Omental fat pad (tissue), 4 donors: ENCODE data around the gene DIS3. TPM values are rescaled to one million over a fixed set of nuclear protein-coding genes. Genes with fewer than 3 reads are reported as not detected.
"Not testable (repeated sequence)": the region's sequence is repeated elsewhere in the genome, so short reads cannot be mapped to it uniquely, and the experiment has no call there.

ENCODE experiments used
- ATAC-seq: fragments of 150-250 bp; one replicate; pipeline ENCODE4 v1.9.1; 2016; ENCODE audit warnings: mild to moderate bottlenecking, moderate library complexity; ENCODE audit not compliant: low FRiP score
- DNase-seq: peaks from one replicate; pipeline ENCODE4 v3.0.0-alpha.2; 2019; ENCODE audit warnings: low spot score
- CTCF ChIP-seq, 3 donors: fragments of 450-650 bp; IDR thresholded peaks; one replicate each; pipeline ENCODE4 v1.5.1; 2016 to 2017; ENCODE audit warnings: antibody characterized with exemption in 3 of 3, mild to moderate bottlenecking in 3 of 3, moderate library complexity in 2 of 3
- total RNA-seq, 4 donors: library from RNA; depleted of rRNA; stranded (reverse); fragments of >200 nt; gene quantifications; one replicate each; pipeline ENCODE4 v1.1.0, GENCODE V29; 2016

Gene DIS3
- 10 to 100 TPM; 22.9 to 42.0 (median 24.8) TPM for total RNA-seq

DNA sequence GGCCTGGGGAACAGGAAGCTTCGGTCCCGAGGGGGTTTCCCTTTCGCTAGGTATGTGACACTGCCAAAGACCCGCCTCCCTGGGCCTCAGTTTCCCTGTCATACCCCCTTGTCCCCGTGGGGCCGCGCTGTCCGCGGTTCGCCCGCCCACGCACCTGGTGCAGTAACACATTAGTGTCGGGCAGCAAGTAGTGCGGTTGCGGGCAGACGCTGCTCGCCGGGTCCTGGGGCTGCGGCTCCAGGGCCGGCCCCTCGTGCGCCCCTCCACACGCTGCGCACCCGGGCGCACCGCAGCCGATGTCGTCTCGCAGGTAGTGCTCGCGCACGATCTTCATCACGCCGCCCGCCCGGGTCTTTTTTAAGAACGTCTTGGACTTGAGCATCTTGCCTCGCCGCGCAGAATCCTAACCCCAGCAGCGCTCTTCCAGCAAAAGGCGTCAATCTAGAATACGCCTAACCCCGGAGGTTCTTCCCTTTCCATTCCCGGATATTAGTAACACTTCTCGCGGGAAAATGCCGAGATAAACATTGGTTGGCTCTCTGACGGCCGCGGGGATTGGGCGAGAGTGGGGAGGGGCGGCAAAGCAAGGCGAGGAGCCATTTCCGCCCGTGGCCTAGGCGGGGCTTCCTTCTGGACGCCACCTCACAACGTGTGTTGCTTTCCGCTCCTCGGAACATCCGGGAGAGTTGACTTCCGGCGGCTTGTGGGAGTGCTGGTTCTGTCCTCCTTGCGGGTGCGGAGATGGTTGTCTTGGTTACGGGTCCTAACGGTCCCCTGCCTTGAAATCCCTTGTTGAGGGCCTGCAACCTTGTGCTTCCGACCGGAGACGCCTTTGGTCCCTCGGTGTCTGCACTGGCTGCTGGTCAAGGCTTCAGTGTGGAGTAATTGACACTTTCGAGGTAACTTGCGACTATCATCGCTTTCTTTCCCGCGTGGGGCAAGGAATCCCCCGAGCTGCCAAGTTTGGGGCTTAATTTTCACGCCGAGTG is at the start of gene DIS3, which contains the start of gene PIBF1:
TSS of gene DIS3 (minus strand) at position 450 of the 989 bp plus-strand sequence. CDS start at position 382, 68 bp downstream.
TSS of gene PIBF1 (plus strand) at position 683 of the 989 bp plus-strand sequence. CDS start 1,337 bp downstream, outside the sequence.
- ATAC-seq (peak; percentile 99), DNase-seq (peak; percentile 83)
- no peak for TF ChIP-seq CTCF (IDR thresholded peaks at IDR 0.05)

- TF ChIP-seq CTCF (IDR thresholded peaks at IDR 0.05), result no peak
- ATAC-seq, result no peak
- no peak for DNase-seq
Measured at GRCh38 chr13:72823724-72824123, 42.0 kb upstream of the DIS3 start.

DNA sequence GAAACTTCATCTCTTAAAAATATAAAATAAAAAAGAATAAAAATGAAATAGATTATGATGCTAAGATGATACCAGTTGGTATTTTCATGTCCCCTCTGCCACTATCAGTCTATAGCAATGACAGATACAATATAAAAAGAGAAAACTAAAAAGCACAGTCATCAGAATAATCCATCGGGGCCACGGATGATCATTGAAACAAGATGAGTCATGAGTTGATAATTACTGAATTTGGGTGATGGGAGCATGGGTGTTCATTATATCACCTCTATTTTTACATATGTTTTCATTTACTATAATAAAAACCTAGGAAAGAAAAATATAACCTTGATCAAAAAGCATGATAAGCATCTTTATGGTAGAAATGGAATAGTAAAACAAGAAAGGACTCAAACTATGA is 41.4 kb upstream of the DIS3 start:
- TF ChIP-seq CTCF (IDR thresholded peaks at IDR 0.05), result no peak
- DNase-seq (no peak), ATAC-seq (no peak)

DNA sequence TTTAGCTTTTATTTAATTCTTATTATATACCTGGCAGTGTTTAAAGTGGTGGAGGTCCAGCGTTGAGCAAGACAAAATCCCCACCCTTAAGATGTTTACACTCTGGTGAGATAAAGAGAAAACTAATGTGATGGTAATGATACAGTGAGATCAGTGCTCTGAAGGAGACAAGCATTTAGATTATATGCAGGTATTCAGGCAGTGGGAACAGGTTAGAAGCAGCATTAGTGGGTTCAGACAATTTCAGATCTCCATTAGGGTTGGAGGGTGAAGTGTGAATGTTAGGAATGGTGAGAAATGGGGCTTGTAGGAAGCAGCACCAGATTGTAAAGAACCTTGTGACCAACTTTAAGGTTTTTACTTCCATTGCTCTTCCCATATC is 39.2 kb upstream of the DIS3 start:
- TF ChIP-seq CTCF (IDR thresholded peaks at IDR 0.05), result no peak
- DNase-seq, result no peak
- no peak for ATAC-seq

DNA sequence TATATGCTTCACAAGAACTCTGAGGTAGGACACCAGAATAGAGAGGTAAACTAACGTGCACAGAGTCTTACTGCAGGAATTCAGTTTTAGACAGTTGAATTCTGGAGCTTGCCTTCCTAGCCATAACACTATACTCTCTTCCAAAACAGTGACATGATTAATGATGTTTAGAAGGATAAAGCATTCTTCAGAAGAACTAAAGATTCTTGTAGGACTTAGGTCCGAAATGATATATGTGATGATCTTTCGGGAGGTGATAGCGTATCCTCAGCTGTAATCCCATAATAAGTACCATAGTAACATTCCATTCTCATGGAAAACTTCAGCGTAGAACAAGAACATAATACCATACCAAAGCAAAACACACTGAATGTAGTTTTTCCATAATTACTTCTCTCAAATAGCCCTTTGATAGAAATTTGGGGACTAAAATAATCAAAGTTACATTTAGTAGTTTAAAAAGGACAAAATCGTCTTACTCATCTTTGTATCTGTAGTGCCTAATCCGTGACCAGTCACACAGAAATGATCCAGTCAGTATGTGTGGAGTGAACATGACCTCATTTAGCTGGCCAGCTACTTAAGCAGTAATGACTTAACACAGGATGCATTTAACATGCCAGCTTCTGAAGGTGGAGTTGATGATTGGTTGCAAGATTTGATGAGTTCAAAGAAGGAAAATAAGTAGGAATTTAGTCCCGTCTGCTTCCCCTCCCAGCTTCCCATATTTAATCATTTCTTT is 38.6 kb upstream of the DIS3 start:
- no peak for DNase-seq
- no peak for TF ChIP-seq CTCF (IDR thresholded peaks at IDR 0.05)
- ATAC-seq, result peak; percentile 89

DNA sequence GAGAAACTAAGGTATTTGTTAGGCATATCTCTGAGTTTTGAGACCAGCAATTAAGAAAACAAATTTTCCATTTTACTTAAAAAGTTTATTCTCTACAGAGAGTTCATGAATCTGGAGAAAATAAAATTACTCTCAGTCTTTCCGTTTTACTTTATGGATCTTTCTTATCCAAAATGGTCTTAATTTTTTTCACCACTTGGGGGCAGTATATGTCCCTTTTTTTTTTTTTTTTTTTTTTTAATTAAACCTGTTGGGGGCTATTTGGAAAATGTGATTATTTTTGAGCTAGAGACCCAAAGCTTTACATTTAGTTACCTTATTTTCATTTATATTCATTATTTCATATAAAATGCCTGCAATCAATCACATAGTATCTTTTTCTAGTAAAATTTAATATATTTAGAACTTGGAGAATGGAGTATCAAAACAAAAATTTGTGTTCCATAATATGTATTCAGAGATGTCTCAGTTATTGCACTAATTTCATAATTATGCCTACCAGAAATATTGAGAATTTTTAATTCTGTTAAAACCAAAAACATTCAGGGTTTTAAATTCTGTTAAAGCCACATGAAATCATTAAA is 27.3 kb upstream of the DIS3 start:
- no peak for DNase-seq
- no peak for TF ChIP-seq CTCF (IDR thresholded peaks at IDR 0.05)
- no peak for ATAC-seq

DNA sequence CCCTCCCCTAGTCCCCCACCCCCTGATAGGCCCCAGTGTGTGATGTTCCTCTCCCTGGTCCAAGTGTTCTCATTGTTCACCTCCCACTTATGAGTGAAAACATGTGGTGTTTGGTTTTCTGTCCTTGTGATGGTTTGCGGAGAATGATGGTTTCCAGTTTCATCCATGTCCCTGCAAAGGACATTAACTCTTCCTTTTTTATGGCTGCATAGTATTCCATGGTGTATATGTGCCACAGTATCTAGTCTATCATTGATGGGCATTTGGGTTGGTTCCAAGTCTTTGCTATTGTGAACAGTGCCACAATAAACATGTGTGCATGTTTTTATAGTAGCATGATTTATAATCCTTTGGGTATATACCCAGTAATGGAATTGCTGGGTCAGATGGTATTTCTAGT is 24.8 kb upstream of the DIS3 start:
- not testable (repeated sequence) for ATAC-seq, DNase-seq
